HG02970 (cell line): Measurements from ENCODE around the gene TTLL11.

Source experiments
- ATAC-seq: cut with Tn5 transposase; IDR thresholded peaks from one replicate; pipeline ENCODE4 v1.9.1; 2021; ENCODE audit warnings: mild to moderate bottlenecking, moderate library complexity, moderate number of reproducible peaks; ENCODE audit not compliant: unreplicated experiment, low FRiP score

The TTLL11 gene

GRCh38 chr9:122092611-122093506, at the start of gene TTLL11:
Gene TTLL11 (minus strand): TSS chr9:122093308. CDS start chr9:122093148, 160 bp downstream.
- ATAC-seq = peak; percentile 92

- ATAC-seq = no peak
These were observed 48.6 kb upstream of the TTLL11 start for GRCh38 chr9:122141671-122142070.

- ATAC-seq = no peak
These were observed 47.5 kb upstream of the TTLL11 start for GRCh38 chr9:122140368-122141193.

GRCh38 chr9:122138560-122139268, 45.6 kb upstream of the TTLL11 start:
- no peak for ATAC-seq

GRCh38 chr9:122135529-122135859, 42.4 kb upstream of the TTLL11 start:
- ATAC-seq = no peak

- no peak for ATAC-seq
These were observed 41.9 kb upstream of the TTLL11 start for GRCh38 chr9:122134822-122135528.

GRCh38 chr9:122133984-122134535, 41.0 kb upstream of the TTLL11 start:
- ATAC-seq = no peak

- ATAC-seq = no peak
These were observed 40.3 kb upstream of the TTLL11 start for GRCh38 chr9:122133263-122133983.

- ATAC-seq = no peak
These were observed 39.4 kb upstream of the TTLL11 start for GRCh38 chr9:122132539-122132938.

- no peak for ATAC-seq
These were observed 38.4 kb upstream of the TTLL11 start for GRCh38 chr9:122131401-122132001.

- no peak for ATAC-seq
These were observed 37.7 kb upstream of the TTLL11 start for GRCh38 chr9:122130837-122131236.

- ATAC-seq = no peak
These were observed 36.9 kb upstream of the TTLL11 start for GRCh38 chr9:122129969-122130368.

GRCh38 chr9:122128969-122129343, 35.8 kb upstream of the TTLL11 start:
- no peak for ATAC-seq

GRCh38 chr9:122128007-122128968, 35.2 kb upstream of the TTLL11 start:
- no peak for ATAC-seq

GRCh38 chr9:122127396-122127798, 34.3 kb upstream of the TTLL11 start:
- no peak for ATAC-seq

- no peak for ATAC-seq
These were observed 33.5 kb upstream of the TTLL11 start for GRCh38 chr9:122126331-122127261.
